Suprapubic skin (tissue), 3 donors: ENCODE measurements around the gene LOX.

Experiments
- EP300 ChIP-seq: sonication (generic); formaldehyde crosslinking; IDR thresholded peaks from one replicate; pipeline ENCODE4 v1.6.1; 2017; ENCODE audit warnings: antibody characterized with exemption
- POLR2A ChIP-seq, 2 donors: fragments of 450-650 bp; IDR thresholded peaks; one replicate each; pipeline ENCODE4 v1.6.1; 2017; ENCODE audit warnings: antibody characterized with exemption in 2 of 2, mild to moderate bottlenecking in 2 of 2, moderate library complexity in 2 of 2
- TF ChIP-seq, protein P1 (sequence below), 2 donors: fragments of 200-600 bp in 1 of 2; fragments of 450-650 bp in 1 of 2; sonication (generic) in 1 of 2; IDR thresholded peaks; one replicate each; pipeline ENCODE4 v1.5.1; 2016 to 2019; ENCODE audit warnings: antibody characterized with exemption in 2 of 2, mild to moderate bottlenecking in 1 of 2, moderate library complexity in 1 of 2

DNA sequence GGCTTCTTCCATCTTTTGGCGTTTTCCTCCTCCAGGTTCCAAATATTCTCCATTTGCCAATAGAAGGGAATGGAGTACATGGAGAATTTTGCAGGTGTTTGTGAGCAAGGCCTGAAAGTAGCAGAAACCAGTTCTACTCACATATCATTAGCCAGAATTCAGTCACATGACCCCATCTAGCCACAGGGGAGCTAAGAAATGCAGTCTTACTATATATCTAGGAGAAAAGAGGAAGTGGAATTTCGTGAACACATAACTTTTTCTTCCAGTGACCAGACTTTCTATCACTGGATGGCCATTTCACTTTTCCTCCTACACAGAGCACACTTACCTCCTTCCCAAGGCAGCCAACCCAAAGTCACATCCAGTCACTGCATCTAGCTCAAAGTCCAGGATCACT is 55.1 kb downstream of the LOX start:
- TF ChIP-seq EP300 (no peak), POLR2A (IDR thresholded peaks at IDR 0.05) (no peak)
- TF ChIP-seq, protein P1, sequence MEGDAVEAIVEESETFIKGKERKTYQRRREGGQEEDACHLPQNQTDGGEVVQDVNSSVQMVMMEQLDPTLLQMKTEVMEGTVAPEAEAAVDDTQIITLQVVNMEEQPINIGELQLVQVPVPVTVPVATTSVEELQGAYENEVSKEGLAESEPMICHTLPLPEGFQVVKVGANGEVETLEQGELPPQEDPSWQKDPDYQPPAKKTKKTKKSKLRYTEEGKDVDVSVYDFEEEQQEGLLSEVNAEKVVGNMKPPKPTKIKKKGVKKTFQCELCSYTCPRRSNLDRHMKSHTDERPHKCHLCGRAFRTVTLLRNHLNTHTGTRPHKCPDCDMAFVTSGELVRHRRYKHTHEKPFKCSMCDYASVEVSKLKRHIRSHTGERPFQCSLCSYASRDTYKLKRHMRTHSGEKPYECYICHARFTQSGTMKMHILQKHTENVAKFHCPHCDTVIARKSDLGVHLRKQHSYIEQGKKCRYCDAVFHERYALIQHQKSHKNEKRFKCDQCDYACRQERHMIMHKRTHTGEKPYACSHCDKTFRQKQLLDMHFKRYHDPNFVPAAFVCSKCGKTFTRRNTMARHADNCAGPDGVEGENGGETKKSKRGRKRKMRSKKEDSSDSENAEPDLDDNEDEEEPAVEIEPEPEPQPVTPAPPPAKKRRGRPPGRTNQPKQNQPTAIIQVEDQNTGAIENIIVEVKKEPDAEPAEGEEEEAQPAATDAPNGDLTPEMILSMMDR (IDR thresholded peaks at IDR 0.05) = no peak
